SJCRH30 (cell line): ENCODE measurements around the gene SLC32A1. TPM values are rescaled to one million over a fixed set of nuclear protein-coding genes. Genes with fewer than 3 reads are reported as not detected.

Experiments
- DNase-seq, 2 experiments: peaks; one replicate each; pipeline ENCODE4 v3.0.0-alpha.2; 2015 to 2020
- H3K27ac ChIP-seq: fragments of 250-450 bp; sonication (Bioruptor Pico); 2 replicates; pipeline ENCODE4 v1.5.1; 2020; ENCODE audit warnings: mild to moderate bottlenecking, moderate library complexity
- H3K27me3 ChIP-seq: fragments of 250-450 bp; sonication (Bioruptor Pico); 2 replicates; pipeline ENCODE4 v1.5.1; 2020; ENCODE audit warnings: mild to moderate bottlenecking, moderate library complexity
- H3K36me3 ChIP-seq: fragments of 250-450 bp; sonication (Bioruptor Pico); 2 replicates; pipeline ENCODE4 v1.5.1; 2020; ENCODE audit warnings: mild to moderate bottlenecking, moderate library complexity
- H3K4me1 ChIP-seq: fragments of 250-450 bp; sonication (Bioruptor Pico); 2 replicates; pipeline ENCODE4 v1.5.1; 2020; ENCODE audit warnings: mild to moderate bottlenecking, moderate library complexity
- H3K4me3 ChIP-seq: fragments of 250-450 bp; sonication (Bioruptor Pico); 2 replicates; pipeline ENCODE4 v1.5.1; 2020; ENCODE audit warnings: mild to moderate bottlenecking, moderate library complexity
- H3K9me3 ChIP-seq: fragments of 250-450 bp; sonication (Bioruptor Pico); replicated peaks from 2 replicates; pipeline ENCODE4 v1.5.1; 2020; ENCODE audit warnings: mild to moderate bottlenecking, moderate library complexity
- total RNA-seq: library from RNA; depleted of rRNA; stranded (reverse); fragments of >200 nt; shearing (Covaris generic); gene quantifications from 2 replicates; pipeline ENCODE4 v1.2.3, GENCODE V29; 2014

The SLC32A1 gene
- total RNA-seq, 1 experiment from 2014 or later: not detected

DNA sequence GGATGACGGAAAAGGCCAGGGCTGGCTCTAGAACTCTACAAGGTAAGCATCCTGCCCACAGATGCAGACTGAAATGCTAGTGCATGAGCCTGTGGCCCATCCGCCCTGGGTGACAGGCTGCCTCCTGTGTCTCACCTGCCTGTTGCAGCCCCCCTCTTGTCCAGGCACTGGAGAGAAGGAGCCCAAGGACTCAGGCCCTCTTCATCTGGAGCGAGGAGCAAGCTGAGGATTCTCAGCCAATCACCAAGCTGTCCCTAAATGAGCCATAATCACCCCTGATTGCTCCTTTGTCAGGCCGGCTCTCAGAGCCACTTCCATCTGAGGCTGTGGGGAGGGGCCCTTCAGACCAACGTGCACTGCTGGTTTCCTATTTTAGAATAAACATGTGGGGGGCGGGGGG, 10.0 kb upstream of the SLC32A1 start:
- no peak overlapping the region for H3K4me3 ChIP-seq
- H3K4me1 ChIP-seq: no peaks in the 10 kb centered on the region
- H3K27me3 ChIP-seq: peaks cover 26% of the 10 kb centered on the region
- no peaks in the 10 kb centered on the region for H3K36me3 ChIP-seq
- no peak for DNase-seq
- no peaks in the 10 kb centered on the region for H3K9me3 ChIP-seq
- no peak overlapping the region for H3K27ac ChIP-seq

DNA sequence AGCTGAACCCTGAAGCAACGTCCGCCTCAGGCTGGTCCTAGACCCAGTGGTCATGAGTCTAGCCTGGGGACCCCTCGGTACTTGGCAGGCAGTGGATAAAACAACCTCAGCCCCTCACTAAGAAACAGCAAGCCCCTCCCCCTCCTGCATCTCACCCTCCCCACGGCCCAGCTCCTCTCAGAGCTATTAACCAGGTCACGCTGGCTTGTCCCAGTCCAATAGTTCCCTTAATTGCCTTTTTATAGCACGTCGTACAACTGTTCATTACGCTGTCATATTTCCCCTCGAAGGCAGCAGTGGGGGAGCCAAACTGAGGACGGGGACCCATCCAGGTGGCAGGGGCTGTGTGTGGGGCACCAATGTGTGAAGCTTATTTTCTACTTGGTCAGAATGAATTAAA, 8.6 kb upstream of the SLC32A1 start:
- no peaks in the 10 kb centered on the region for H3K36me3 ChIP-seq
- H3K4me3 ChIP-seq: no peak overlapping the region
- peaks cover 34% of the 10 kb centered on the region for H3K27me3 ChIP-seq
- no peak for DNase-seq
- H3K9me3 ChIP-seq: no peaks in the 10 kb centered on the region
- H3K4me1 ChIP-seq: no peaks in the 10 kb centered on the region
- H3K27ac ChIP-seq: no peak overlapping the region

GRCh38 chr20:38722683-38723016, 1.6 kb upstream of the SLC32A1 start:
- peaks cover 30% of the 10 kb centered on the region for H3K27me3 ChIP-seq
- no peak overlapping the region for H3K4me3 ChIP-seq
- no peaks in the 10 kb centered on the region for H3K4me1 ChIP-seq
- no peaks in the 10 kb centered on the region for H3K9me3 ChIP-seq
- no peak overlapping the region for H3K27ac ChIP-seq
- DNase-seq: no peak
- no peaks in the 10 kb centered on the region for H3K36me3 ChIP-seq

GRCh38 chr20:38723017-38723847, 1.1 kb upstream of the SLC32A1 start:
- Histone ChIP-seq H3K36me3 (no peaks in the 10 kb centered on the region), H3K27ac (no peak overlapping the region), H3K4me3 (no peak overlapping the region), H3K4me1 (no peaks in the 10 kb centered on the region), H3K27me3 (peaks cover 30% of the 10 kb centered on the region), H3K9me3 (no peaks in the 10 kb centered on the region)
- no peak for DNase-seq

GRCh38 chr20:38724626-38725147, 401 bp downstream of the SLC32A1 start:
- H3K27me3 ChIP-seq: peaks cover 30% of the 10 kb centered on the region
- no peak for DNase-seq
- no peaks in the 10 kb centered on the region for H3K36me3 ChIP-seq
- H3K4me3 ChIP-seq: no peak overlapping the region
- no peak overlapping the region for H3K27ac ChIP-seq
- no peaks in the 10 kb centered on the region for H3K9me3 ChIP-seq
- H3K4me1 ChIP-seq: peaks cover 4% of the 10 kb centered on the region

GRCh38 chr20:38725148-38725901, 1.0 kb downstream of the SLC32A1 start:
- no peaks in the 10 kb centered on the region for H3K36me3 ChIP-seq
- peak in 1 of 2 experiments; percentile 45 for DNase-seq
- peaks cover 32% of the 10 kb centered on the region for H3K27me3 ChIP-seq
- no peak overlapping the region for H3K27ac ChIP-seq
- H3K4me3 ChIP-seq: no peak overlapping the region
- peaks cover 5% of the 10 kb centered on the region for H3K4me1 ChIP-seq
- H3K9me3 ChIP-seq: no peaks in the 10 kb centered on the region

DNA sequence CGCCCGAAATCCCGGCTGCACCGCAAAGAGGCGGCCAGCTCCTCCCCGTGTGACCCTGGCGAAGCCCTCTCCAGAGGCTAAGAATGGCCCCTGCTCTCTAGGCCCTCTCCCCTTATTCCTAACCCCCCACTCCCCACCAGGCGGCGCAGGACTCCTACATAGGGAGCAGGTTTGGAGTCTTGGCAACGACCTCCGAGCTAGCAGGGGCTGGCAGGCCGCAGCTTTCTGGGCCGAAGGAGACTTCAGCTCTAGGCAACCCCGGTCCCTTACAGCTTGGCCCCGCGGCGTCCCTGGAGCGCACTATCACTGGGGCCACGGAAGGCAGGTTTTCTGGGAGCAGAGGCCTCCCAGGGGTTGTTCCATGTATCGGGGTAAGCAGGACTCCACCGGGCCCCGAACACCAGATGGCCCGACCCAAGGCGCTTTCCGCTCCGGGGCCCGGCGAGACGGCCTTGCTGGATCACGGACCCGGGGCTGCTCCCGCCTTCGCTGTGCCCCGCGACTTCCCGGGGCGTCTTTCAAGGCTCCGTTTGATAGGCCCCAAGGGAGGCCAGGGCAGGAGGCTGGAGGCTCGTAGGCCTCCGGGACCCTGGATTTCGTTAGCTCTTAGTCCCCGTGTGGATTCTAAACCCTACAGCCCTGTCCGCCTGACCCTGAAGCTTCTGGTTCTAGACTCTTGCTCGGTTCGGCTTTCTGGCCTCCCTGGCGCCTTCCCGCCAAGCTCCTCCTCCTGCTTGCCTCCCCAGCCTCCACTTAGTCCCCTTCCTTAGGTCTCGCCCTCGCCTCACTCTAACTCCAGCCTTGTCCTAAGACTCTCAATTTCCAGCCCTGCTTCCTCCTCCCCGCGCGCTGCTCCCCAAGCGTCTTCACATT, 1.9 kb downstream of the SLC32A1 start:
- no peak overlapping the region for H3K4me3 ChIP-seq
- no peaks in the 10 kb centered on the region for H3K9me3 ChIP-seq
- peak; percentile 50 to 54 for DNase-seq
- peaks cover 5% of the 10 kb centered on the region for H3K4me1 ChIP-seq
- peaks cover 32% of the 10 kb centered on the region for H3K27me3 ChIP-seq
- H3K36me3 ChIP-seq: no peaks in the 10 kb centered on the region
- no peak overlapping the region for H3K27ac ChIP-seq

- no peak for DNase-seq
- no peaks in the 10 kb centered on the region for H3K9me3 ChIP-seq
- peaks cover 5% of the 10 kb centered on the region for H3K4me1 ChIP-seq
- H3K36me3 ChIP-seq: no peaks in the 10 kb centered on the region
- H3K4me3 ChIP-seq: no peak overlapping the region
- H3K27ac ChIP-seq: no peak overlapping the region
- H3K27me3 ChIP-seq: peaks cover 26% of the 10 kb centered on the region
Observed at GRCh38 chr20:38726804-38727606, 2.7 kb downstream of the SLC32A1 start.

GRCh38 chr20:38727607-38728190, 3.4 kb downstream of the SLC32A1 start:
- Histone ChIP-seq H3K27me3 (peaks cover 25% of the 10 kb centered on the region), H3K9me3 (no peaks in the 10 kb centered on the region), H3K27ac (no peak overlapping the region), H3K4me3 (no peak overlapping the region), H3K4me1 (peaks cover 5% of the 10 kb centered on the region), H3K36me3 (no peaks in the 10 kb centered on the region)
- DNase-seq: no peak

GRCh38 chr20:38728191-38728781, 4.0 kb downstream of the SLC32A1 start:
- Histone ChIP-seq H3K27me3 (peaks cover 22% of the 10 kb centered on the region), H3K4me1 (peaks cover 5% of the 10 kb centered on the region), H3K27ac (no peak overlapping the region), H3K36me3 (no peaks in the 10 kb centered on the region), H3K9me3 (no peaks in the 10 kb centered on the region), H3K4me3 (no peak overlapping the region)
- DNase-seq: no peak

DNA sequence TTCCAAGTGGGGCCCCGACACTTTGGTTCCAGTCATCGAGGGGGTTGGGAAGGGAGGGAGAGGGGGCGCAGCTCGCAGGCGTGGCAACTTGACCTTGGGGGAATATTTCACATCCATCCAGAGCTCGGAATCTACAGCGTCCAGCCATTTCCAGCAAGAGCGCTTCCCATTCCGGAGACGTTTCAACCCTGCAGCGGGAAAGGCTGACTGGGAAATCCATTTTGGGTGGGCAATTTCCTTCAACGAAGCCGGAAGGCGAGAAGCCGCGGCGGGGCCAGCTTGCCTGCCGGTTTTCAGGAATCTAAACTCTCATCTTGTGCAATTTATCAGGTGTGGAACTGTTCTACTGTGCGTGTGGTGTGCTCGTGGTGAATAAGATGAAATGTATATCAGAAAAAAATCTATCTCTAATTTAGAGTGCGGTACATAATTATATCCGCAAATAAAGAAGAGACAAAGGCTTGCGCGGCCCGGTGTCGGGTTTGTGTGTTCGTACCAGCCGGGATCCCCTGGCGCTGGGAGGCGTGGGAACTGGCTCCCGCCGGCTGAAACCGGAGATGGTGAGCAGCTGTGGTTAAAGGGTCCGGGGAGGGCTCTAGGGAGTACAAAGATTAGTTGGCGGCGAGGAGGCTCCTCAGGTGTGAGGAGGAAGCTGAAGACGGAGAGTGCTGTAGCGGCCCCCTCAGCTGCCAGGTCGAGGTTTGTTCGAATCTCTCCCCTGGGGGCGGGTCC, 4.8 kb downstream of the SLC32A1 start:
- Histone ChIP-seq H3K4me1 (peaks cover 5% of the 10 kb centered on the region), H3K4me3 (peak overlapping the region; percentile 14), H3K36me3 (no peaks in the 10 kb centered on the region), H3K9me3 (no peaks in the 10 kb centered on the region), H3K27ac (no peak overlapping the region), H3K27me3 (peaks cover 22% of the 10 kb centered on the region)
- DNase-seq: peak; percentile 81 to 87

GRCh38 chr20:38729767-38730166, 5.5 kb downstream of the SLC32A1 start:
- Histone ChIP-seq H3K4me1 (peaks cover 5% of the 10 kb centered on the region), H3K27me3 (peaks cover 26% of the 10 kb centered on the region), H3K4me3 (no peak overlapping the region), H3K36me3 (no peaks in the 10 kb centered on the region), H3K27ac (no peak overlapping the region), H3K9me3 (no peaks in the 10 kb centered on the region)
- DNase-seq: no peak
